Liver (tissue), 3 donors: Measurements from ENCODE around the gene PVRIG.
"Not testable (repeated sequence)": the region's sequence is repeated elsewhere in the genome, so short reads cannot be mapped to it uniquely, and the experiment has no call there.

ENCODE experiments used
- CTCF ChIP-seq: fragments of 150-350 bp; IDR thresholded peaks from 2 replicates; pipeline ENCODE4 v1.5.1; 2017; ENCODE audit warnings: improper control_type of control experiment, low read depth, low read length; ENCODE audit not compliant: missing input control
- GABPA ChIP-seq, 2 donors: IDR thresholded peaks in 1 of 2; conservative IDR thresholded peaks in 1 of 2; 2 replicates each; pipeline ENCODE4 v1.6.1; 2016; ENCODE audit warnings: antibody characterized with exemption in 2 of 2, mild to moderate bottlenecking in 1 of 2, moderate library complexity in 1 of 2
- SP1 ChIP-seq: IDR thresholded peaks from 2 replicates; pipeline ENCODE4 v1.6.1; 2018; ENCODE audit warnings: antibody characterized with exemption, mild to moderate bottlenecking
- donor health status: healthy.
- donor health status: healthy.

- TF ChIP-seq SP1; CTCF; GABPA (IDR thresholded peaks at IDR 0.05 in 1 of 2, conservative IDR thresholded peaks at IDR 0.05 in 1 of 2): not testable (repeated sequence)
Observed at GRCh38 chr7:100192281-100192862, 27.4 kb upstream of the PVRIG start.
